HCT116 (cell line): Measurements from ENCODE around the gene UPF3A.

ENCODE experiments used
- CEBPB ChIP-seq: IDR thresholded peaks from 2 replicates; pipeline ENCODE4 v1.6.1; 2012; ENCODE audit warnings: low read depth
- SIN3A ChIP-seq: IDR thresholded peaks from 2 replicates; pipeline ENCODE4 v1.6.1; 2012; ENCODE audit warnings: low read depth
- TF ChIP-seq, protein P1 (sequence below): IDR thresholded peaks from 2 replicates; pipeline ENCODE4 v1.6.1; 2012; ENCODE audit warnings: low read depth

- no peak for TF ChIP-seq SIN3A
- TF ChIP-seq, protein P1, sequence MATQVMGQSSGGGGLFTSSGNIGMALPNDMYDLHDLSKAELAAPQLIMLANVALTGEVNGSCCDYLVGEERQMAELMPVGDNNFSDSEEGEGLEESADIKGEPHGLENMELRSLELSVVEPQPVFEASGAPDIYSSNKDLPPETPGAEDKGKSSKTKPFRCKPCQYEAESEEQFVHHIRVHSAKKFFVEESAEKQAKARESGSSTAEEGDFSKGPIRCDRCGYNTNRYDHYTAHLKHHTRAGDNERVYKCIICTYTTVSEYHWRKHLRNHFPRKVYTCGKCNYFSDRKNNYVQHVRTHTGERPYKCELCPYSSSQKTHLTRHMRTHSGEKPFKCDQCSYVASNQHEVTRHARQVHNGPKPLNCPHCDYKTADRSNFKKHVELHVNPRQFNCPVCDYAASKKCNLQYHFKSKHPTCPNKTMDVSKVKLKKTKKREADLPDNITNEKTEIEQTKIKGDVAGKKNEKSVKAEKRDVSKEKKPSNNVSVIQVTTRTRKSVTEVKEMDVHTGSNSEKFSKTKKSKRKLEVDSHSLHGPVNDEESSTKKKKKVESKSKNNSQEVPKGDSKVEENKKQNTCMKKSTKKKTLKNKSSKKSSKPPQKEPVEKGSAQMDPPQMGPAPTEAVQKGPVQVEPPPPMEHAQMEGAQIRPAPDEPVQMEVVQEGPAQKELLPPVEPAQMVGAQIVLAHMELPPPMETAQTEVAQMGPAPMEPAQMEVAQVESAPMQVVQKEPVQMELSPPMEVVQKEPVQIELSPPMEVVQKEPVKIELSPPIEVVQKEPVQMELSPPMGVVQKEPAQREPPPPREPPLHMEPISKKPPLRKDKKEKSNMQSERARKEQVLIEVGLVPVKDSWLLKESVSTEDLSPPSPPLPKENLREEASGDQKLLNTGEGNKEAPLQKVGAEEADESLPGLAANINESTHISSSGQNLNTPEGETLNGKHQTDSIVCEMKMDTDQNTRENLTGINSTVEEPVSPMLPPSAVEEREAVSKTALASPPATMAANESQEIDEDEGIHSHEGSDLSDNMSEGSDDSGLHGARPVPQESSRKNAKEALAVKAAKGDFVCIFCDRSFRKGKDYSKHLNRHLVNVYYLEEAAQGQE = no peak
- TF ChIP-seq CEBPB = no peak
Observed at GRCh38 chr13:114269281-114269770, 12.1 kb upstream of the UPF3A start.
